ENCODE measurements around the gene SYT2. TPM values are rescaled to one million over a fixed set of nuclear protein-coding genes. Genes with fewer than 3 reads are reported as not detected.
"Not testable (repeated sequence)": the region's sequence is repeated elsewhere in the genome, so short reads cannot be mapped to it uniquely, and the experiment has no call there.

The SYT2 gene
- total RNA-seq, 1 donor from 2014 or later, result 2.6 TPM

- Mint-ChIP-seq H3K4me1 (peaks cover 42% of the 10 kb centered on the region), H3K27ac (ENCODE audit: unreplicated experiment) (peak overlapping the region; percentile 6), H3K27me3 (ENCODE audit: low read depth) (peaks cover 49% of the 10 kb centered on the region), H3K9me3 (no peaks in the 10 kb centered on the region), H3K36me3 (ENCODE audit: low read depth) (no peaks in the 10 kb centered on the region), H3K4me3 (peak overlapping the region; percentile 29)
- no peak for DNase-seq (ENCODE audit: low read depth, low spot score)
- TF ChIP-seq CTCF (conservative IDR thresholded peaks at IDR 0.05), result no peak
Measured at GRCh38 chr1:202639500-202639899, 70.8 kb downstream of the SYT2 start.

GRCh38 chr1:202638701-202639305 lies 71.5 kb downstream of the SYT2 start:
- Mint-ChIP-seq H3K4me3 (peak overlapping the region; percentile 22), H3K27me3 (ENCODE audit: low read depth) (peaks cover 42% of the 10 kb centered on the region), H3K4me1 (peaks cover 40% of the 10 kb centered on the region)
- H3K27ac Mint-ChIP-seq (ENCODE audit: unreplicated experiment); H3K9me3 Mint-ChIP-seq; H3K36me3 Mint-ChIP-seq (ENCODE audit: low read depth); DNase-seq (ENCODE audit: low read depth, low spot score): not testable (repeated sequence)

GRCh38 chr1:202638019-202638700 lies 72.1 kb downstream of the SYT2 start:
- peaks cover 40% of the 10 kb centered on the region for H3K4me1 Mint-ChIP-seq
- H3K4me3 Mint-ChIP-seq, result peak overlapping the region; percentile 22
- H3K9me3 Mint-ChIP-seq, result no peaks in the 10 kb centered on the region
- peaks cover 36% of the 10 kb centered on the region for H3K27me3 Mint-ChIP-seq (ENCODE audit: low read depth)
- no peak for TF ChIP-seq CTCF (conservative IDR thresholded peaks at IDR 0.05)
- H3K27ac Mint-ChIP-seq (ENCODE audit: unreplicated experiment), result no peak overlapping the region
- no peaks in the 10 kb centered on the region for H3K36me3 Mint-ChIP-seq (ENCODE audit: low read depth)
- no peak for DNase-seq (ENCODE audit: low read depth, low spot score)

DNA sequence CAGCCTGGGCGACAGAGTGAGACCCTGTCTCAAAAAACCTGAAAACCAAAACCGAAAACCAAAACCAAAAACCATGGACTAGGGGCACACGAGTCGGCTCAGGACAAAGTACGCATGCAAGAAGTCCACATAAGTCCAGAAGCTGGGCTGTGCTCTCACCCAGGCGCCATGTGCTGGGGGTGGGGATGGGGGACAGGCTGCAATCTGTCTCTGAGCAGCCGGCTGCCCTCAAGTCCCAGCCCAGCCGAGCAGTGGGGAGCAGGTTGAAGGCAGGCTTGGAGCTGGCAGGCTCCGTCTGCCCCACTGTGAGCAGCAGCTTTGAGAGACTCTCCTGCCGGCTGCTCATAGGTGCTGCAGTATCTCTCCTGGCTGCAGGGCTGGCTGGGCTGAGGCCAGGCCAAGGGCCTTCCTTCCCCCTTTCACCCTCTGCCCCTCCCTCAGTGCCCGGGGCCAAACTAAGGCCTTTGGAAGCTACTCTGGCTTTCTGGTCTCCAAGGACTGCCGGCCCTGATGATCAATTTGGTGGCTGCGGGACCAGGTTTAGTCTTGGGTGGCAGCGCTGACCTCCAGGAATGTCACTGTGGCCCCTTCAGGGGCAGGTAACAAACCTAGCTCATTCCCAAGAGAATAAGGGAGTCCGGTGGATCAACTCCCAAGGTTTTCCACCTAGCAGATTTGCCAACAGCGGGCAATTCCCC lies 72.8 kb downstream of the SYT2 start:
- Mint-ChIP-seq H3K27me3 (ENCODE audit: low read depth) (peaks cover 33% of the 10 kb centered on the region), H3K4me1 (peaks cover 40% of the 10 kb centered on the region)

GRCh38 chr1:202636171-202636570 lies 74.1 kb downstream of the SYT2 start:
- not testable (repeated sequence) for H3K4me3 Mint-ChIP-seq; DNase-seq (ENCODE audit: low read depth, low spot score); H3K9me3 Mint-ChIP-seq; H3K27ac Mint-ChIP-seq (ENCODE audit: unreplicated experiment); H3K36me3 Mint-ChIP-seq (ENCODE audit: low read depth)
- H3K27me3 Mint-ChIP-seq (ENCODE audit: low read depth), result peaks cover 20% of the 10 kb centered on the region
- peaks cover 34% of the 10 kb centered on the region for H3K4me1 Mint-ChIP-seq

More for the DNA sequence above, 72.8 kb downstream of the SYT2 start:
- not testable (repeated sequence) for H3K4me3 Mint-ChIP-seq; H3K9me3 Mint-ChIP-seq; H3K36me3 Mint-ChIP-seq (ENCODE audit: low read depth); DNase-seq (ENCODE audit: low read depth, low spot score)
- peak overlapping the region; percentile 77 for H3K27ac Mint-ChIP-seq (ENCODE audit: unreplicated experiment)

DNA sequence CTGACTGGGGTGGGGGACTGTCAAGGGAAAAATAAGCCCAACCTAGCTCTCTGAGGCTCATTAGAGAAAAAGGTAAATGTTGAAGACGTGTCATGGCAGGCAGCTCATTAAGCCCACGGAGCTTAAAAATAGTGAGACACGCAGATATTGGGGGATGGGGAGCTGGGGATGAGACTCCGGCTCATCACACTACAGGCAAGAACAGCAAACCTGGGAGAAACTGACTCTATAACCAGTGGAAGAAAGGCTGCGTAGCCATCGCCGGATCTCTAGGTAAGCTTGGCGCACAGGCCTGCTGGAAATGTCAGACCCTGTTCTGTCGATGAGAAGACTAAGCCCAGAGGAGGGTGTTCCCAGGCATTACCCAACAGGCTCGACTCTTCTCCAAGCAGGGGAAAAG lies 78.0 kb downstream of the SYT2 start:
- H3K9me3 Mint-ChIP-seq, result no peaks in the 10 kb centered on the region
- H3K4me3 Mint-ChIP-seq, result no peak overlapping the region
- peaks cover 11% of the 10 kb centered on the region for H3K27me3 Mint-ChIP-seq (ENCODE audit: low read depth)
- no peak for DNase-seq (ENCODE audit: low read depth, low spot score)
- no peak overlapping the region for H3K27ac Mint-ChIP-seq (ENCODE audit: unreplicated experiment)
- no peak for TF ChIP-seq CTCF (conservative IDR thresholded peaks at IDR 0.05)
- no peaks in the 10 kb centered on the region for H3K36me3 Mint-ChIP-seq (ENCODE audit: low read depth)
- H3K4me1 Mint-ChIP-seq, result no peaks in the 10 kb centered on the region
